ENCODE data around the gene MTA1. TPM values are rescaled to one million over a fixed set of nuclear protein-coding genes. Genes with fewer than 3 reads are reported as not detected.

The MTA1 gene
- total RNA-seq, 1 experiment from 2014 or later = 238 TPM

DNA sequence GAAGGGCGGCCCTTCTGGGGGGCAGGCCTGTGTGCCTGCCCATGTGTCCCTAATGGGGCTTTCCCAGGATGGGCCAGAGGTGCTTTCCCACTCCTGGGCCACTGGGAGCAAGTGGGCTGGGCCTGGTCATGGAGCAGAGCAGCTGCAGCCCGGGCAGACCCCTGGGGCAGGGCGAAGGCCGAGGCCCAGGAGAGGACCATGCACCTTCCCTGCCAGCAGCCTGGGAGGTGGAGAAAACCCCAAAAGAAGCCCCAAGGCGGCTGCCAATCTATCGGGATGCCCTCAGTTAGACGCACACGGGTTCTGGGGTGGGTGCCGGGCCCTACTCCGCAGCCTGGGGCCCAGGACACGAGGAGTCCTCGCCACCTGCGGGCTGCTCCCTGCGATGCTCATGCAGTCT, 38.9 kb downstream of the MTA1 start:
- no peaks in the 10 kb centered on the region for H3K4me1 ChIP-seq (ENCODE audit: insufficient read depth, low read length, poor library complexity, severe bottlenecking)
- H3K27me3 ChIP-seq (replicated peaks; ENCODE audit: insufficient read depth, low read depth, low read length, poor library complexity) = no peaks in the 10 kb centered on the region
- DNase-seq (ENCODE audit: low spot score) = no peak
- H3K9me3 ChIP-seq (ENCODE audit: low read depth, low read length, poor library complexity, severe bottlenecking) = no peaks in the 10 kb centered on the region
- H3K27ac ChIP-seq (ENCODE audit: low read depth, low read length, poor library complexity, severe bottlenecking) = no peak overlapping the region
- H3K36me3 ChIP-seq (ENCODE audit: insufficient read depth, low read length, poor library complexity, severe bottlenecking) = peaks cover 59% of the 10 kb centered on the region
- ChIA-PET CTCF (no interaction called here), POLR2A (ENCODE audit: low non-redundant PET) (no interaction called here)
- no peak for TF ChIP-seq EZH2 (IDR thresholded peaks at IDR 0.05; ENCODE audit: borderline replicate concordance, low read depth, low read length, poor library complexity, severe bottlenecking)
- TF ChIP-seq, protein P1, sequence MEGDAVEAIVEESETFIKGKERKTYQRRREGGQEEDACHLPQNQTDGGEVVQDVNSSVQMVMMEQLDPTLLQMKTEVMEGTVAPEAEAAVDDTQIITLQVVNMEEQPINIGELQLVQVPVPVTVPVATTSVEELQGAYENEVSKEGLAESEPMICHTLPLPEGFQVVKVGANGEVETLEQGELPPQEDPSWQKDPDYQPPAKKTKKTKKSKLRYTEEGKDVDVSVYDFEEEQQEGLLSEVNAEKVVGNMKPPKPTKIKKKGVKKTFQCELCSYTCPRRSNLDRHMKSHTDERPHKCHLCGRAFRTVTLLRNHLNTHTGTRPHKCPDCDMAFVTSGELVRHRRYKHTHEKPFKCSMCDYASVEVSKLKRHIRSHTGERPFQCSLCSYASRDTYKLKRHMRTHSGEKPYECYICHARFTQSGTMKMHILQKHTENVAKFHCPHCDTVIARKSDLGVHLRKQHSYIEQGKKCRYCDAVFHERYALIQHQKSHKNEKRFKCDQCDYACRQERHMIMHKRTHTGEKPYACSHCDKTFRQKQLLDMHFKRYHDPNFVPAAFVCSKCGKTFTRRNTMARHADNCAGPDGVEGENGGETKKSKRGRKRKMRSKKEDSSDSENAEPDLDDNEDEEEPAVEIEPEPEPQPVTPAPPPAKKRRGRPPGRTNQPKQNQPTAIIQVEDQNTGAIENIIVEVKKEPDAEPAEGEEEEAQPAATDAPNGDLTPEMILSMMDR (conservative IDR thresholded peaks at IDR 0.05; ENCODE audit: low read depth, low read length) = no peak
- intact Hi-C loops (cut with micrococcal nuclease; ENCODE audit: unreplicated experiment) = no loop called here
- BruUV-seq (replicated peaks) = no TSS peak
- H3K4me3 ChIP-seq (ENCODE audit: low read depth, low read length, poor library complexity, severe bottlenecking) = no peak overlapping the region

DNA sequence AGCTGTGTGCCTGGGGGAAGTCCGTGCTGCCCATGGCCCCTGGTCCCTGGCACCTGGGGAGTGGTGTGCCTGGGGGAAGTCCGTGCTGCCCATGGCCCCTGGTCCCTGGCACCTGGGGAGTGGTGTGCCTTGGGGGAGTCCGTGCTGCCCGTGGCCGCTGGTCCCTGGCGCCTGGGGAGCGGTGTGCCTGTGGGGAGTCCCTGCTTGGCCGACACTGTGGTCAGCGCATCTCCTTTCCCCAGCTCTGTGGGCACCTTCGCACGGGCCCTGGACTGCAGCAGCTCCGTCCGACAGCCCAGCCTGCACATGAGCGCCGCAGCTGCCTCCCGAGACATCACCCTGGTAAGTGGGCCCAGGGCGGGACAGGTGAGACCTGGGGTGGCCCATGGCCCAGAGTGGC, 40.5 kb downstream of the MTA1 start:
- H3K4me3 ChIP-seq (ENCODE audit: low read depth, low read length, poor library complexity, severe bottlenecking) = no peak overlapping the region
- no peaks in the 10 kb centered on the region for H3K27me3 ChIP-seq (replicated peaks; ENCODE audit: insufficient read depth, low read depth, low read length, poor library complexity)
- H3K27ac ChIP-seq (ENCODE audit: low read depth, low read length, poor library complexity, severe bottlenecking) = no peak overlapping the region
- no peaks in the 10 kb centered on the region for H3K9me3 ChIP-seq (ENCODE audit: low read depth, low read length, poor library complexity, severe bottlenecking)
- intact Hi-C loops (cut with micrococcal nuclease; ENCODE audit: unreplicated experiment) = no loop called here
- H3K36me3 ChIP-seq (ENCODE audit: insufficient read depth, low read length, poor library complexity, severe bottlenecking) = peaks cover 67% of the 10 kb centered on the region
- no TSS peak for BruUV-seq (replicated peaks)
- peaks cover 5% of the 10 kb centered on the region for H3K4me1 ChIP-seq (ENCODE audit: insufficient read depth, low read length, poor library complexity, severe bottlenecking)
- ChIA-PET POLR2A (ENCODE audit: low non-redundant PET) (no interaction called here), CTCF (no interaction called here)
- DNase-seq (ENCODE audit: low spot score) = no peak
- no peak for TF ChIP-seq EZH2 (IDR thresholded peaks at IDR 0.05; ENCODE audit: borderline replicate concordance, low read depth, low read length, poor library complexity, severe bottlenecking)
- TF ChIP-seq, protein P1 (conservative IDR thresholded peaks at IDR 0.05; ENCODE audit: low read depth, low read length) = no peak

- intact Hi-C loops (cut with micrococcal nuclease; ENCODE audit: unreplicated experiment) = no loop called here
- BruUV-seq (replicated peaks) = no TSS peak
- no peak for TF ChIP-seq EZH2 (IDR thresholded peaks at IDR 0.05; ENCODE audit: borderline replicate concordance, low read depth, low read length, poor library complexity, severe bottlenecking)
- TF ChIP-seq, protein P1 (conservative IDR thresholded peaks at IDR 0.05; ENCODE audit: low read depth, low read length) = no peak
- no peak overlapping the region for H3K4me3 ChIP-seq (ENCODE audit: low read depth, low read length, poor library complexity, severe bottlenecking)
- H3K27me3 ChIP-seq (replicated peaks; ENCODE audit: insufficient read depth, low read depth, low read length, poor library complexity) = no peaks in the 10 kb centered on the region
- H3K27ac ChIP-seq (ENCODE audit: low read depth, low read length, poor library complexity, severe bottlenecking) = no peak overlapping the region
- CTCF ChIA-PET = no interaction called here
- peaks cover 10% of the 10 kb centered on the region for H3K4me1 ChIP-seq (ENCODE audit: insufficient read depth, low read length, poor library complexity, severe bottlenecking)
- POLR2A ChIA-PET (ENCODE audit: low non-redundant PET) = no interaction called here
- H3K9me3 ChIP-seq (ENCODE audit: low read depth, low read length, poor library complexity, severe bottlenecking) = no peaks in the 10 kb centered on the region
- DNase-seq (ENCODE audit: low spot score) = no peak
- H3K36me3 ChIP-seq (ENCODE audit: insufficient read depth, low read length, poor library complexity, severe bottlenecking) = peaks cover 63% of the 10 kb centered on the region
These were observed 41.0 kb downstream of the MTA1 start for GRCh38 chr14:105460616-105461015.
